Cardiac septum (tissue), 1 donor: ENCODE results near the gene YAF2. TPM values are rescaled to one million over a fixed set of nuclear protein-coding genes. Genes with fewer than 3 reads are reported as not detected.
A peak's percentile ranks its signal among the peaks of the same experiment; 100 is the strongest.

ENCODE experiments used
- DNase-seq: peaks from one replicate; pipeline ENCODE4 v3.0.0-alpha.2; 2020; ENCODE audit warnings: low spot score
- intact Hi-C: fragments of 100-400 bp; cut with DNase I; formaldehyde crosslinking; loops from one replicate; pipeline ENCODE4 v1.14.0; 2022
- long read RNA-seq: library from polyadenylated mRNA; unstranded; transcript quantifications from one replicate; pipeline ENCODE4 v2.0.0, GENCODE V29; 2021
- total RNA-seq: library from RNA; stranded (reverse); fragmentation: NEBNext Ultra II Directional; extraction: Animal tissue kit (Norgen Biotek cat#: 25700); gene quantifications from one replicate; pipeline ENCODE4 v1.2.1, GENCODE V29; 2021
- donor health status: DM: no; HTN: no; CAD: no.

YAF2 gene, protein sequence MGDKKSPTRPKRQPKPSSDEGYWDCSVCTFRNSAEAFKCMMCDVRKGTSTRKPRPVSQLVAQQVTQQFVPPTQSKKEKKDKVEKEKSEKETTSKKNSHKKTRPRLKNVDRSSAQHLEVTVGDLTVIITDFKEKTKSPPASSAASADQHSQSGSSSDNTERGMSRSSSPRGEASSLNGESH
- total RNA-seq, result 84.8 TPM
- long read RNA-seq, full-length matches to known transcripts, result 21 of 66 reads
- long read RNA-seq, partial matches to known transcripts, result 14 of 66 reads
- long read RNA-seq, other reads (novel, unspliced or antisense), result 31 of 66 reads

DNA sequence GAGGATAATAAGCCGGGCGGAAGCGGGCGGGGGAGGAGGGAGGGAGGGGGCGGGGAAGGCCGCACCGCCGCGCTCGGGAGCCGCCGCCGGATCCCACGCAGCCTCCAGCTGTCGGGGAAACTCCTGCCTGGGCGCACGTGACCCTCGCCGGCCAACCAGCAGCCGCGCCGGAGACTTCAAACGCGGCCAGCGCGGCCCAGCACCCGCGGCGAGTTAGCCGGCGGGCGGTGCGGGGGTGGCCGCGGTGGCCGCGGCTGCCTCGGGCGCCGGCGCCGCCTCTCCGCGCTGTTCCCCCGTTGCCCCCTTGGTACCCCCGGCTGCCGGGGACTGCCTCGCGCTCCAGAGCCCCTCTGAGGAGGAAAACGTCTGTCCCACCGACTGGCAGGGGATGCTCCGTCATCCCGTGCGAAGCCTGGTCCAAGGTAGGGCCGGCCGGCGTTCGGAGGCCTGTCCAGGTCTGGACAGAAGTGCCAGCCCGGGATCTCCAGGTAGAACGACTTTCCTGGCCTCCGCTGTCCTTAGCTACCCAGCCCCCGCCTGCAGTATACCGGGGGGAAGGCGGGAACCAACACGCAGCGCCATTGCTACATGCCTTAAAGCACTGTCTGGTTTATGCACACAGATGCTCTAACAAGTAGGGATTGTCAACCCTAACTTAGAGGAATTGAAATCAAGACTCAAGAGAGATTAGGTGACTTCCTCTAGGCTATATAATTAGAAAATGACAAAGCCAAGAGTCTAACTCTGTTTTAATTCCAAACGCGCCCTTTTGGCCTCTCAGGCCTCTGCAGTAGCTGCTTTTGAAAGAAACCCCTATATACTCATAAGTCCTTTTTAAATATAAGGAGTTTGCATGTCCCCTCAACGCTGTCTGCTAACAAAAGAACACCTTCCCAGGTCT, at the start of gene YAF2:
YAF2 (minus strand) TSS at position 9 of the 901 bp plus-strand sequence. CDS start 68 bp downstream, outside the sequence.
- intact Hi-C loops, result loop anchor here (5.0 to 10.0 kb wide), 2 partner anchors 86 to 349 kb away; partner anchors contain the start of genes PPHLN1, PRICKLE1 and ZCRB1
- DNase-seq, result peak; percentile 97

DNA sequence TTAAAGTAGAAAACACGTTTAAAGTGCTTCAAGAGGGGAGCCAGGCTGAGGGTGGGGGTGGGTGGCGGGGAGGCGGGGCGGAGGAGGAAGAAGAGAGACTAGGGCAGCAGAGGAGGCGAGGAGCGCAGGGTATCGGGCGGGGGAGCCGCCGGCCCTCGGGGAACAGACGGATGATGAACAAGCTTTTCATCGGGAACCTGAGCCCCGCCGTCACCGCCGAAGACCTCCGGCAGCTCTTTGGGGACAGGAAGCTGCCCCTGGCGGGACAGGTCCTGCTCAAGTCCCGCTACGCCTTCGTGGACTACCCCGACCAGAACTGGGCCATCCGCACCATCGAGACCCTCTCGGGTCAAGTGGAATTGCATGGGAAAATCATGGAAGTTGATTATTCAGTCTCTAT, 48.7 kb upstream of the YAF2 start:
- no peak for DNase-seq
- intact Hi-C loops, result no loop called here

DNA sequence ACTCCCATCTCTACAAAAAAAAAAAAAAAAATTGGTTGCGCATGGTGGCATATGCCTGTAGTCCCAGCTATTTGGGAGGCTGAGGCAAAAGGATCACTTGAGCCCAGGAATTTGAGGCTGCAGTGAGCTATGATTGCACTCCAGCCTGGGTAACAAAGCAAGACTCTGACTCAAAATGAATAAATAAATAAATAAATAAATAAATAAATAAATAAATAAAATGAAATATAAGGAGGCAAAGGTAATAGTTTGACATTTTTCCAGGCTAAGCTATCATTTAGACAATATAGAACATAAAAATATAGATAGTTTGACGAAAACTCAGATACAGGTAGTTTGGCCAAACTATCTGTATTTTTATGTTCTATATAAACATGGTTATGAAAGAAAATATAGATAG, 47.4 kb upstream of the YAF2 start:
- intact Hi-C loops, result no loop called here
- DNase-seq, result no peak

DNA sequence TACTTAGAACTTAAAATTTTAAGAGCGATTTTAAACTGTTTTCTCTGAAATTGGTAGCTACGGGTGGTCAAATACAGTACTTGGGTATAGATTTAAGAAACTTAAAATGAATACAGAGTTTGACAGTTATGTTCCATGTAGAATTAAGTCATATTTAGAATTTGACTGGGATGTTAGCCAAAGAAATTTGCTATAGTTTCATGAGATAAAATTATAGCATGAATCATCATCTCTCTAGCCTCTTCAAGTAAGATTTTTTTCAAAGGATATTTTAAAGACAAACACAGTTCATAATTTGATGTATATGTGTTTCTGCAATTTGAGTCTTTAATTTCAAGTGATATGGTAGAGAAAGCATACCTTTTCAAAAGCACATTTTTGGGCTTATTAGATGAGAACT, 46.8 kb upstream of the YAF2 start:
- intact Hi-C loops, result no loop called here
- no peak for DNase-seq

DNA sequence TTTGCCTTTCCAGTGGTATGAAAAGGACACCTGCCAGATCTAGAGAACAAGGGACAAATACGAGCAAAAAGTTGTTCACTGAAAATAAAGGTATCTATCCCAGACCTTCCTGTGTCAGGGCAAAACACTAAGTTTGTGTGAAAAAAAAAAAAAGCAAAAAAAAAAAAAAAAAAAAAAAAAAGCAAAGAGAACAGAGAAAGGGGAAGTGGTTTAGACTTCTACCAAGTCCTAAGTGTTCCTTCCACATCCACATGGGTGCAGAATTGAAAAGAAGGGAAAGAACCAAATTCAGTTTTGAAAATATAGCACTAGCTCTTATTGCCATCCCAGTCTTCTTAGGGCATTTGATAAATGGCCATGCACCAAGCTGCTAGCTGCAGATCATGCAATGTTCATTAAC, 46.1 kb upstream of the YAF2 start:
- DNase-seq, result no peak
- intact Hi-C loops, result no loop called here

DNA sequence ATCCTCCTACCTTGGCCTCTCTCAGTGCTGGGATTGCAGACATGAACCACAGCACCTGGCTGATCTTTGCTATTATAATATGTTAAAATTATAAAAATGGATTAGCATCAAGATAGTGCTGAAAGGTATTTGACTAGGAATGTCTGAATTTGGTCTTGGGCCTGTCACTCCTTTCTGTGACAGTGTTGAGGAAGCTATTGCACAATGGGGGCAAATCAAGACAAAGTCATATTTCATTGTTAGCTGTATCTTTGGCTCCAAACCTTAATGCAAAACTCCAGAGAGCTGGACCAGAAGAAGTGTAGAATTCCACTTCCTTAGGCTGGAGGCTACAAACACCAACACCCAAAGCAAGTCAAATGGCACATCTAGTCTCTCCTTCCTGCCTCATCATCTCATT, 45.7 kb upstream of the YAF2 start:
- DNase-seq, result no peak
- intact Hi-C loops, result no loop called here

DNA sequence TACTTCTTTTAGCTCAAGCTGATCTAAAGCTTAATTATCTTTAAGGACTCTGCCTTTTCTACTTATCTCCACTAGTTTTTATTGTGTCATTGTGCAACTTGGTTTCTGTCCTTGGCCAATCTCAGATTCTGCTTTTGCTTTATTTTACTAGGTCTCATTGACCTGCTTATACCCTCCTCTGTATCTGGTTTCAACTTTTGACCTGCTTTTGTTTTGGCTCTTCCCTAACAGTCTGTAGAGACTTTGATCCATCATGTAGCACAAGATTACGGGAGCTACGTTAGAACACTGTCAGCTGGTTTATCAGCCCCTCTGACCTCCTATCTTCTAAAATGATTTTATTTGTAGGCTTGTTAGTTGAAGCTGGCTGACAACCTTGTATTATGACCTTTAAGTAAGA, 44.2 kb upstream of the YAF2 start:
- intact Hi-C loops, result no loop called here
- no peak for DNase-seq

DNA sequence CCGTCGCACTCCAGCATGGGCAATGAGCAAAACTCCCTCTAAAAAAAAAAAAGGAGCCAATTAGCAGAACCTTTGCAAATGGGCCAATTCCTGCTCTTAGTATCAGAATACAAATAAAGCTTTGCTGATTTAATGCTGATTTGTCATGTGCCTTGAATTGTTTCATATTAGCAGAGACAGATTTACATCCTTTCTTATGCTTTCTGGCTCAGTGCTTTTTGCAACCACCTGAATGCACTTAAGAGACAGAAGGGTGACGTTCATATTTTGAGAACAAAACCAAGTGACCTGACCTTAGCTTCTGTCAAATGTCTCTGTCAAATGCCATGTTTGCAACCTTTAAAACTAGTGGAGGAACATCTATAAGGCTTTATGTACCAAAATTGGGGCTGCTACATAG, 43.8 kb upstream of the YAF2 start:
- intact Hi-C loops, result no loop called here
- DNase-seq, result no peak

DNA sequence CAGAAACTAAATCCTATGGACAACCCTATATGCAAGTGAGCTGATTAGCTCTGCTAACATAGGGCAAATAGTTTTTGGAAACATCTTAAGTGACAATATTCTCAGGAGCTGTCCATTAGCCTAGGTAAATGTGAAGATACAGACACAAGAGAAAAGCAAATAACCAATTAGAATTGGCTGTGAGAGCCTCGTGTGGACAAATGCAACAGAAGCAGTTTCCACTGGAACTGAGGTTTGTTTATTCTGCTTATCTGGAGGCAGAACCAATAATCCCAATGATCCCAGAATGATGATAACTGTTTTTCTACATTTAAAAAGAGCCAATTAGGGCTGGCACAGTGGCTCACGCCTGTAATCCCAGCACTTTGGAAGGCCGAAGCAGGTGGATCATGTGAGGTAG, 43.2 kb upstream of the YAF2 start:
- DNase-seq, result no peak
- intact Hi-C loops, result no loop called here

DNA sequence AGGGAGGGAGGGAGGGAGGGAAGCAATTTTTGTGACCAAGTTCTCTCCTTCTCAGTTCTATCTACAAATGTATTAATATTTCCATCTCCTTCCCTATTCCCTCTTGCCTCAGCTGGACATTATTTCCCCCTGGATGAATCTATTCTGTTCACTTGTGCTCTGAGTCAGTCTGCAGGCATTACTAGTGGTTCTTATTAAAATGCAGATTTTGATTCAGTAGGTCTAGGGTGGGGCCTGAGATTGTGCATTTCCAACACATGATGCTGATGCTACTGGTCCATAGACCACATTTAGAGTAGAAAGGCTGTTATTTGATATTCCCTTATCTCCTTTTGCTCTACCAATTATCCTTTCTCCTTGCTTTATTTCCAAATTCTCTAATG, 40.1 kb upstream of the YAF2 start:
- DNase-seq, result no peak
- intact Hi-C loops, result no loop called here

DNA sequence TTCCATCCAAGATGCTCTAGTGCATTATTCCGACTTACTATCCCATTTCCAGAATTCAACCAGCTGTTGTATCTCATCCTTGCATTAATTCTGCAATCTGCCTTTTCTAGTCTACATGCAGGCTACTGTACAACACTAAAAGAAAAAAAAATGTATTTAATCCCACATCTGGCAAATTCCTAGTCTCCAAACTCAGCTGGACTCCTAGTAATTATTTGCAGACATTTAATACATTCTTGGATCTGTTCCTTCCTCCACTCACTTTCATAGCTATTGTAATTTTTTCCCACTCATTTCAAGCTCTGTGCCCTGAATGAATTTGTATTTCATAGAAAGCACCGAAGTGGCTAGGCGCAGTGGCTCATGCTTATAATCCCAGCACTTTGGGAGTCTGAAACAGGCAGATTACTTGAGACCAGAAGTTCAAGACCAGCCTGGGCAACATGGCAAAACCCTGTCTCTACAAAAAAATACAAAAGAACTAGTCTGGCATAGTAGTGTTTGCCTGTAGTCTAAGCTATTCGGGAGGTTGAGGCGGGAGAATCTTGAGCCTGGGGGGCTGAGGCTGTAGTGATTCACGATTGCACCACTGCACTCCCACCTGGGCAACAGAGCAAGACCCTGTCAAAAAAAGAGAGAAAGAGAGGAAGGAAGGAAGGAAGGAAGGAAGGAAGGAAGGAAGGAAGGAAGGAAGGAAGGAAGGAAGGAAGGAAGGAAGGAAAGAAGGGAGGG, 39.5 kb upstream of the YAF2 start:
- intact Hi-C loops, result no loop called here
- no peak for DNase-seq

DNA sequence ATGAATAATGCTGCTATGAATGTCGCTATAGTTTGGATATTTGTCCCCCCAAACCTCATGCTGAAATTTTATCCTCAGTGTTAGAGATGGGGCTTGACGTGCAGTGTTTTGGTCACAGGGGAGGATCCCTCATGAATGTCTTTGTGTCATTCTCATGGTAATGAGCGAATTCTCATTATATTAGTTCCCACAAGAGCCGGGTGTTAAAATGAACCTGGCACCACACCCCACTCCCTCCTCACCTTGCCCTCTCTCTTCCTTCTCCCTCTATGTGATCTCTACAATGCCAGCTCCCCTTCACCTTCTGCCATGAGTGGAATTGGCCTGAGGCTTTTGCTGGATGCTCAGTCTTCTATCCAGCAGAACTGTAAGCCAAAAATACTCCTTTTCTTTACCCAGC, 37.5 kb upstream of the YAF2 start:
- no peak for DNase-seq
- intact Hi-C loops, result no loop called here

DNA sequence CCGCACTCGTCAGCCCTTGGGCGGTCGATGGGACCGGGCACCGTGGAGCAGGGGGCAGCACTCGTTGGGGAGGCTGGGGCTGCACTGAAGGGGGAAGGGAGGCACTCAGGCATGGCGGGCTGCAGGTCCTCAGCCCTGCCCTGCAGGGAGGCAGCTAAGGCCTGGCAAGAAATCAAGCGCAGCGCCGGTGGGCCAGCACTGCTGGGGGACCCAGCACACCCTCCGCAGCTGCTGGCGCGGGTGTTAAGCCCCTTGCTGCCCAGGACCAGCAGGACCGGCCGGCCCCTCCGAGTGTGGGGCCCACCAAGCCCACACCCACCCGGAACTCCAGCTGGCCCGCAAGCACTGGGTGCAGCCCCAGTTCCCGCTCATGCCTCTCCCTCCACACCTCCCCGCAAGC, 35.7 kb upstream of the YAF2 start:
- intact Hi-C loops, result no loop called here
- no peak for DNase-seq

DNA sequence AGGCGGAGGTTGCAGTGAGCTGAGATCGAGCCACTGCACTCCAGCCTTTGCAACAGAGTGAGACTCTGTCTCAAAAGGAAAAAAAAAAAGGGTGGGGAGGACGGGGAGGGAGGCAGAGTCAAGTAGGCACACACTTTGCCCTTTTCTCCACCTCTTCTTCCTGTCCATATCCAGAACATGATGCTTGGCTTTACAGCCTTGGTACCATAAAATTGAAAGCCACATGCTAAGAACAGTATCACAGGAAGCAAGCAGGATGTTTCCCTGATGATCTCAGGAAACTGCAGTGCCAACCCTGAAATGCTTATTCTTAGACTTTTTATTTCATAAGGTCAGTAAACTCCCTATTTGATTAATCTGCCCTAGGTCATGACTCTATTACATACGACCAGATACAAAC, 32.5 kb upstream of the YAF2 start:
- no peak for DNase-seq
- intact Hi-C loops, result no loop called here

DNA sequence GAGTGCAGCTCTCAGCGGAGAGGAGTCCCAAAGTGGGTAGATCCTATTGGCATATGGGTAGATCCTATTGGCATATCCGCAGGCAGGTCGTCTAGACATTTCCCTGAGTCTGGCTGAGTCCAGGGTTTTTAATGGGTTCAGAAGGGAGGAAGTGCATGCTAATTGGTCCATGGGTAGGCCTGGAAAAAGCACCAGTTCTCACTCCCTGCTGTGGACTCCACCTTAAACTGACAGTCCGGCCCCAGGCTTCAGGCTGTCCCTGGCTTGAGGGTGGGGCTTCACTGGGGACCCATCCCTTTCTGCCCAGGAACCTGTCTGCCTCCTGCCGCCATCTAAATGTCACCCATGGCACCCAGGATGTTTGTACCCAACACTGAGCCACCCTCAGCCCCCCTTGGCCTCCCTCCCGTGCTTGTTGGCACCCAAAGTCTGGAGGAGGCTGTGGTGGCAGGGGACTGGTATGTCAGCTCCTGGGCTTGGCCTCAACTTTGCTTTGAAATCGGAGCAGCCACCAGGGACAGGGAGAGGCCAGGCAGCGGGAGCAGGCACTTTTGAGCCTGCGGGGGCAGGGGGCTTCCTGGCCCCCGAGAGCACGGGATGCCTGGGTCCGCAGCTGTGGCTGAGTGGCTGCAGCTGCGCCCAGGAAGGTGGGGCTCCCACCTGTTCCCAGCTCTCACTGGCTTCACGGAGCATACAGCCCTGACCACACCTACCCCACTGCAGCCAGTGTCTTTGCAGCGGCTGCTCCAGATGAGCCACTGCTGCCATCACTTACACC, 29.6 kb upstream of the YAF2 start:
- DNase-seq, result no peak
- intact Hi-C loops, result no loop called here

DNA sequence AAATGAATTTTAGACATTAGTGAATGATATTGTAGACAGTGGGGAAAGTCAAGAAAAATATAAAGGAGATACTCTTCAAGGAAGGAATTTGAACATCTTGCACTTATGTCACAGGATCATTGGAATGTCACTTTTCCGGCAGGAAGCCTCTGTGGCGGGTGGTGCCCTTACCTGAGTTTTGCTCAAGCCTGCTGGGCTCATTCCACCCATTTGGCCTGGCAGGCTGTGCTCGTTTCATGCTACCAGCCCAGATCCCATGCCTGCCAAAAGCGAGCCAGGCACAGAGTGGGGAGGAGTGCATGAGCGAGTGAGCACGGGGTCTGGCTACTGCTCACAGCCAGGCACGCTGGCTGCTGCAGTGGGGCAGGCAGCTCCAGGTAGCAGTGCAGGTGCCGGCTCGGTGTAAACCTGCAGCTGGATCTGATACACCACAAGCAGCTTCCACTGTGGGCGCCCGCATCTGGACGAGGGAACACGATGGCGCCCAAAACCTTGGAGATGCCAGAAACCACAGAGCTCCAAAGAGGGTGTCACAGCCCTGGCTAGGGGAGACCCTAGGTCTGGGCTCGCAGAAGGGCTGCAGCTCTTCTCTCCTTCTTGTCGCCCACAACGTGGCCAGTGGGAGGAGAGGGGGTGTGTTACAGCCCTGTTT, 28.7 kb upstream of the YAF2 start:
- no peak for DNase-seq
- intact Hi-C loops, result no loop called here

DNA sequence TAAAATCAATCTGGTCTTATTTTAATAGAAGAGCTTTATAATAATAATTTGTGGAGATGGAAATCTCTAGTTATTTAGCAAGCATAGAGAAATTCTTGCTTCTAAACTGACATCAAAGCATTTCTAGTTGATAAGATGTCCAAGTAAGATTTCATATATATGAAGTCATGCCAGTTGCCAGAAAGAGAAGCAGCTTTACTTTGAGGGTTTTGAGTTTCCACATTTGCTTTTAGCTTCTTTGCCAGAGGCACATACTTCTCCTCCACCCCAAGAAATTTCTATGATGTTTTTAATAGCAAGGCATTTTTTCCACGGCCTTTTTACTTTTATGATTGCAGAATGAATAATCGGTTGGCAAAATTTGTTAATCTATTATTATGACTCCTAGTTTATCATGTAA, 24.2 kb upstream of the YAF2 start:
- no peak for DNase-seq
- intact Hi-C loops, result no loop called here

DNA sequence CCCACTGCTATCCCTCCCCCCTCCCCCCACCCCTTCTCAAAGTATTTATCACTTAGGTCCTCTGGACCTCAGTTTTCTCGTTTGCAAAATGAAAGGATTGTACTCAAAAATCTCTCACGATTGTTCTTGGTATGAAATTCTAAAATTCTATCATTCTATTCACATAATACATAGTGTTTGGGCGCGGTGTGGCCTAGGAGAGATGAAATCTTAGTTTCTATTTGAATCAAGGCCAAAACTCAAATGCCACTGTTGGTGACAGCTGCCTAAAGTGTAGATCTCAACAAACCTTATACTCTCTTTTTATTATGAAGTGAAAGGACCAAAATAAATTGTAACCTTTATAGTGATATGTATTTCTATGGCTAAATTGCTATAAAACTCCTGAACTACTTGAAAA, 23.7 kb upstream of the YAF2 start:
- no peak for DNase-seq
- intact Hi-C loops, result no loop called here

DNA sequence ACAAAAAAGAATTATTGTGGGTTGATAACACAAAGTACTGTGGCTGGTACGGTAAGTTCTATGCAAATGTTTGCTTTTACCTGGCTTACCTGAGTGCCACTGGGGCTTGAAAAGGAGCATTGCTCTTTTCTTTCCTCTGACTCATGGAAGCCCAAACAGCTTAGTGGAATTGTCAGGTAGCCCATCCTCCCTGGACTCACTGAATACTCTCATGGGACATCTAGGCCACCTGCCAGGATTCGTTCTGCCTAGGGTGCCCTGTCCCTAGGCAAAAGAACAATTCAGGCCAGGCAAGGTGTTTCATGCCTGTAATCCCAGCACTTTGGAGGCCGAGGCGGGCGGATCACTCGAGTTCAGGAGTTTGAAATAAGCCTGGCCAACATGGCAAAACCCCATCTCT, 22.5 kb upstream of the YAF2 start:
- intact Hi-C loops, result no loop called here
- DNase-seq, result no peak
